Spinal cord (tissue), 10 donors: ENCODE results near the gene CRBN. TPM values are rescaled to one million over a fixed set of nuclear protein-coding genes. Genes with fewer than 3 reads are reported as not detected.

Experiments used
- DNase-seq, 6 donors: peaks; one replicate each; pipeline versions ENCODE4 v3.0.0 to v3.0.0-alpha.2; 2013 to 2015; ENCODE audit warnings: low spot score in 6 of 6, low read depth in 4 of 6
- H3K27ac ChIP-seq: one replicate; pipeline ENCODE4 v1.5.1; 2013; ENCODE audit warnings: low read depth, low read length, control low read depth
- H3K27me3 ChIP-seq: one replicate; pipeline ENCODE4 v1.6.1; 2013; ENCODE audit warnings: low read length; ENCODE audit not compliant: control insufficient read depth, insufficient read depth
- H3K36me3 ChIP-seq: one replicate; pipeline ENCODE4 v1.6.1; 2013; ENCODE audit warnings: low read length; ENCODE audit not compliant: control insufficient read depth, insufficient read depth
- H3K4me1 ChIP-seq: one replicate; pipeline ENCODE4 v1.6.1; 2013; ENCODE audit warnings: low read length; ENCODE audit not compliant: control insufficient read depth, insufficient read depth
- H3K4me3 ChIP-seq: one replicate; pipeline ENCODE4 v1.5.1; 2013; ENCODE audit warnings: low read depth, low read length, control low read depth
- H3K9me3 ChIP-seq: one replicate; pipeline ENCODE4 v1.6.1; 2013; ENCODE audit warnings: low read length; ENCODE audit not compliant: control insufficient read depth, insufficient read depth
- WGBS: methylation state at CpG from one replicate; pipeline ENCODE4 v1.1.5; 2013; ENCODE audit warnings: missing lambda C conversion rate; ENCODE audit not compliant: insufficient coverage; 5-methylcytosine and 5-hydroxymethylcytosine counted together
- polyA plus RNA-seq, 2 donors: library from polyadenylated mRNA; unstranded; fragments of 120-200 nt; gene quantifications; one replicate each; pipeline ENCODE4 v1.2.1, GENCODE V29; 2013; ENCODE audit not compliant: insufficient read length in 2 of 2
- total RNA-seq, 2 donors: library from RNA; depleted of rRNA in 1 of 2; stranded (reverse); fragments of 120-200 nt in 1 of 2; fragments of >200 nt in 1 of 2; gene quantifications; one replicate each; pipeline versions ENCODE4 v1.2.3 to v1.2.4, GENCODE V29; 2013 to 2014
- donor health status: healthy.

The CRBN gene
- total and polyA plus RNA-seq, 4 donors: 54.2 to 170 (median 75.2) TPM

- DNase-seq: peak; percentile 81 to 98 (median 92)
- WGBS: under 1% methylated on average over 100 of the region's 100 CpGs
- peaks cover 17% of the 10 kb centered on the region for H3K4me1 ChIP-seq
- H3K27me3 ChIP-seq: no peaks in the 10 kb centered on the region
- peak within 1 kb of the TSS; percentile 98 for H3K4me3 ChIP-seq
- H3K27ac ChIP-seq: peak within 1 kb of the TSS; percentile 93
- no peaks in the 10 kb centered on the region for H3K9me3 ChIP-seq
- H3K36me3 ChIP-seq: peaks cover 10% of the 10 kb centered on the region
Observed at GRCh38 chr3:3126477-3127431, 52.7 kb downstream of the CRBN start, which contains the start of gene TRNT1. Gene TRNT1, plus strand, starts transcription at chr3:3126940. Its CDS starts 2,101 bp downstream, at chr3:3129041.

- Histone ChIP-seq H3K4me3 (peak overlapping the region; percentile 98), H3K4me1 (peaks cover 17% of the 10 kb centered on the region), H3K27me3 (no peaks in the 10 kb centered on the region), H3K36me3 (peaks cover 9% of the 10 kb centered on the region), H3K27ac (peak overlapping the region; percentile 93), H3K9me3 (no peaks in the 10 kb centered on the region)
- 90% methylated on average over 23 of the region's 24 CpGs for WGBS
- DNase-seq: no peak
Observed at GRCh38 chr3:3125977-3126376, 53.5 kb downstream of the CRBN start.

GRCh38 chr3:3119393-3119851, 60.1 kb downstream of the CRBN start:
- no peaks in the 10 kb centered on the region for H3K4me1 ChIP-seq
- H3K27me3 ChIP-seq: no peaks in the 10 kb centered on the region
- H3K36me3 ChIP-seq: no peaks in the 10 kb centered on the region
- WGBS: 81% methylated on average over 2 of the region's 4 CpGs
- DNase-seq: no peak
- no peak overlapping the region for H3K4me3 ChIP-seq
- H3K9me3 ChIP-seq: no peaks in the 10 kb centered on the region
- no peak overlapping the region for H3K27ac ChIP-seq

- Histone ChIP-seq H3K4me3 (no peak overlapping the region), H3K4me1 (no peaks in the 10 kb centered on the region), H3K36me3 (no peaks in the 10 kb centered on the region), H3K27me3 (no peaks in the 10 kb centered on the region), H3K27ac (no peak overlapping the region), H3K9me3 (no peaks in the 10 kb centered on the region)
- DNase-seq: peak in 1 of 6 donors; percentile 67
- whole genome bisulfite sequencing: no CpG with 5 or more reads among the region's 2 CpGs
Observed at GRCh38 chr3:3117651-3118050, 61.8 kb downstream of the CRBN start.

- no peak for DNase-seq
- H3K9me3 ChIP-seq: no peaks in the 10 kb centered on the region
- H3K4me3 ChIP-seq: no peak overlapping the region
- H3K27ac ChIP-seq: no peak overlapping the region
- H3K36me3 ChIP-seq: no peaks in the 10 kb centered on the region
- no peaks in the 10 kb centered on the region for H3K27me3 ChIP-seq
- no peaks in the 10 kb centered on the region for H3K4me1 ChIP-seq
- 100% methylated on average over 1 of the region's 4 CpGs for WGBS
Observed at GRCh38 chr3:3113042-3113709, 66.3 kb downstream of the CRBN start.

GRCh38 chr3:3110749-3111361, 68.6 kb downstream of the CRBN start:
- Histone ChIP-seq H3K4me1 (no peaks in the 10 kb centered on the region), H3K9me3 (no peaks in the 10 kb centered on the region), H3K36me3 (no peaks in the 10 kb centered on the region), H3K27ac (no peak overlapping the region), H3K27me3 (no peaks in the 10 kb centered on the region), H3K4me3 (no peak overlapping the region)
- WGBS: 68% methylated on average over 6 of the region's 7 CpGs
- DNase-seq: no peak

GRCh38 chr3:3110299-3110630, 69.2 kb downstream of the CRBN start, which contains the start of gene IL5RA:
Gene IL5RA, minus strand, starts transcription at chr3:3110374. Its CDS starts 5,390 bp downstream, at chr3:3104984.
- Histone ChIP-seq H3K4me3 (no peak within 1 kb of the TSS), H3K4me1 (no peaks in the 10 kb centered on the region), H3K27ac (no peak within 1 kb of the TSS), H3K36me3 (no peaks in the 10 kb centered on the region), H3K9me3 (no peaks in the 10 kb centered on the region), H3K27me3 (no peaks in the 10 kb centered on the region)
- peak in 3 of 6 donors; percentile 23 to 83 (median 49) for DNase-seq
- no CpG with 5 or more reads among the region's 4 CpGs for WGBS

- H3K4me3 ChIP-seq: no peak overlapping the region
- 33% methylated on average over 3 of the region's 11 CpGs for WGBS
- no peak overlapping the region for H3K27ac ChIP-seq
- H3K27me3 ChIP-seq: no peaks in the 10 kb centered on the region
- no peaks in the 10 kb centered on the region for H3K4me1 ChIP-seq
- H3K9me3 ChIP-seq: no peaks in the 10 kb centered on the region
- DNase-seq: no peak
- no peaks in the 10 kb centered on the region for H3K36me3 ChIP-seq
Observed at GRCh38 chr3:3109407-3110298, 69.8 kb downstream of the CRBN start.

- Histone ChIP-seq H3K9me3 (no peaks in the 10 kb centered on the region), H3K27me3 (no peaks in the 10 kb centered on the region), H3K4me3 (no peak overlapping the region), H3K36me3 (no peaks in the 10 kb centered on the region), H3K27ac (no peak overlapping the region), H3K4me1 (no peaks in the 10 kb centered on the region)
- WGBS: no CpG with 5 or more reads among the region's 3 CpGs
- no peak for DNase-seq
Observed at GRCh38 chr3:3107858-3108257, 71.6 kb downstream of the CRBN start.
